ENCODE data around the gene RUBCN.
"Not testable (repeated sequence)": the region's sequence is repeated elsewhere in the genome, so short reads cannot be mapped to it uniquely, and the experiment has no call there.

DNA sequence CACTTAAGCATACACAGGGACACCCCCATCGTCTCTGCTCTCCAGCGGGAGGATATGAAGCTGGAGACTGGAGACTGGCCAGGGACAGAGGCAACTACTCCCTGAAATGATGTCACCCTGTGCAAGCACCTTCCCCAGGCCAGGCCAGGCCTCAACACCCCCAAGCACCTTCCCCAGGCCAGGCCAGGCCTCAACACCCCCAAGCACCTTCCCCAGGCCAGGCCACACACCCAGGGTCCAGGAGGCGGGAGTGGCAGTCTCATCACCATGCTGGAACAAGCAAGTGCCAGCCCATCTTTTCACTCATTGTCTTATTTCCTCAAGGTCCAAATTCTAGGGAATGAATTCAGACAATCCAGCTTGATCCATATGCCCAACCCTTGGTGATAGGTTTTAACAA is 69.4 kb downstream of the RUBCN start:
- TF ChIP-seq, protein P1, sequence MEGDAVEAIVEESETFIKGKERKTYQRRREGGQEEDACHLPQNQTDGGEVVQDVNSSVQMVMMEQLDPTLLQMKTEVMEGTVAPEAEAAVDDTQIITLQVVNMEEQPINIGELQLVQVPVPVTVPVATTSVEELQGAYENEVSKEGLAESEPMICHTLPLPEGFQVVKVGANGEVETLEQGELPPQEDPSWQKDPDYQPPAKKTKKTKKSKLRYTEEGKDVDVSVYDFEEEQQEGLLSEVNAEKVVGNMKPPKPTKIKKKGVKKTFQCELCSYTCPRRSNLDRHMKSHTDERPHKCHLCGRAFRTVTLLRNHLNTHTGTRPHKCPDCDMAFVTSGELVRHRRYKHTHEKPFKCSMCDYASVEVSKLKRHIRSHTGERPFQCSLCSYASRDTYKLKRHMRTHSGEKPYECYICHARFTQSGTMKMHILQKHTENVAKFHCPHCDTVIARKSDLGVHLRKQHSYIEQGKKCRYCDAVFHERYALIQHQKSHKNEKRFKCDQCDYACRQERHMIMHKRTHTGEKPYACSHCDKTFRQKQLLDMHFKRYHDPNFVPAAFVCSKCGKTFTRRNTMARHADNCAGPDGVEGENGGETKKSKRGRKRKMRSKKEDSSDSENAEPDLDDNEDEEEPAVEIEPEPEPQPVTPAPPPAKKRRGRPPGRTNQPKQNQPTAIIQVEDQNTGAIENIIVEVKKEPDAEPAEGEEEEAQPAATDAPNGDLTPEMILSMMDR (IDR thresholded peaks at IDR 0.05), result not testable (repeated sequence)
- not testable (repeated sequence) for TF ChIP-seq POLR2A (IDR thresholded peaks at IDR 0.05)
